Endothelial cell of umbilical vein (primary cell): ENCODE results near the gene SLC7A8. TPM values are rescaled to one million over a fixed set of nuclear protein-coding genes. Genes with fewer than 3 reads are reported as not detected.
A peak's percentile ranks its signal among the peaks of the same experiment; 100 is the strongest.

Experiments used
- BruUV-seq: library from RNA; stranded (reverse); fragments of 400-500 nt; replicated peaks from 2 replicates; lab custom pipeline; 2021; lab: Mats Ljungman, UMichigan
- CTCF ChIA-PET: fragments of 300-600, 350-600 bp; sonication (Branson Sonifier 250); formaldehyde crosslinking; loops from one replicate; lab custom pipeline; 2021; ENCODE audit warnings: antibody characterized with exemption, inconsistent platforms; lab: Charles Lee
- POLR2A ChIA-PET: fragments of 300-600, 350-600 bp; sonication (Branson Sonifier 250); formaldehyde crosslinking; loops from one replicate; lab custom pipeline; 2021; ENCODE audit warnings: antibody characterized with exemption, inconsistent platforms; lab: Charles Lee
- DNase-seq: peaks from one replicate; pipeline ENCODE4 v3.0.0-alpha.2; 2011; ENCODE audit warnings: low read depth, low spot score
- FAIRE-seq: peaks from 2 replicates; lab custom pipeline; 2011; peaks lifted over from hg19 to GRCh38; lab: Jason Lieb, UNC
- H2AFZ ChIP-seq: 2 replicates; pipeline ENCODE4 v1.6.0; 2012; ENCODE audit warnings: low read depth, low read length, control low read depth, inconsistent platforms
- H3K27ac ChIP-seq: 2 replicates; pipeline ENCODE4 v1.5.1; 2011; ENCODE audit warnings: low read depth, mild to moderate bottlenecking, control low read depth, low read length, moderate library complexity; ENCODE audit not compliant: insufficient read depth
- H3K27me3 ChIP-seq, 2 experiments: 2 replicates each; pipeline versions ENCODE4 v1.6.0 to v1.6.1; 2011; ENCODE audit warnings: low read length in 2 of 2, mixed read lengths in 1 of 2; ENCODE audit not compliant: control insufficient read depth in 2 of 2, insufficient read depth in 2 of 2
- H3K36me3 ChIP-seq, 2 experiments: 2 replicates in 1 of 2; 3 replicates in 1 of 2; pipeline ENCODE4 v1.5.1; 2011; ENCODE audit warnings: low read length in 2 of 2, mild to moderate bottlenecking in 1 of 2, moderate library complexity in 1 of 2; ENCODE audit not compliant: control insufficient read depth in 2 of 2, insufficient read depth in 2 of 2; ENCODE audit errors: extremely low read depth in 1 of 2
- H3K4me1 ChIP-seq: 3 replicates; pipeline ENCODE4 v1.5.1; 2011; ENCODE audit warnings: mild to moderate bottlenecking, low read length; ENCODE audit not compliant: control insufficient read depth, insufficient read depth; ENCODE audit errors: extremely low read depth
- H3K4me2 ChIP-seq: 2 replicates; pipeline ENCODE4 v1.6.1; 2011; ENCODE audit warnings: low read length, control low read depth, mixed read lengths; ENCODE audit not compliant: insufficient read depth
- H3K4me3 ChIP-seq, 3 experiments: fragments of 200-600 bp in 1 of 3; sonication (generic), shearing (Covaris generic) in 1 of 3; replicated peaks in 1 of 3; 2 replicates each; pipeline ENCODE4 v1.5.1; 2011 to 2016; ENCODE audit warnings: control low read depth in 3 of 3, low read length in 3 of 3, mild to moderate bottlenecking in 2 of 3, inconsistent platforms in 1 of 3, low read depth in 1 of 3, moderate library complexity in 1 of 3; ENCODE audit not compliant: insufficient read depth in 1 of 3
- H3K79me2 ChIP-seq: 2 replicates; pipeline ENCODE4 v1.6.0; 2012; ENCODE audit warnings: low read length, inconsistent platforms; ENCODE audit not compliant: control insufficient read depth, insufficient read depth
- H3K9ac ChIP-seq: replicated peaks from 2 replicates; pipeline ENCODE3; 2011; ENCODE audit warnings: low read length, control low read depth; ENCODE audit not compliant: insufficient read depth; ENCODE audit errors: extremely low read depth
- H3K9me1 ChIP-seq: replicated peaks from 3 replicates; pipeline ENCODE4 v1.6.0; 2011; ENCODE audit warnings: mild to moderate bottlenecking, low read length; ENCODE audit not compliant: control insufficient read depth, insufficient read depth; ENCODE audit errors: extremely low read depth
- H3K9me3 ChIP-seq: replicated peaks from 2 replicates; pipeline ENCODE4 v1.5.1; 2012; ENCODE audit warnings: low read length, inconsistent platforms; ENCODE audit not compliant: control insufficient read depth, insufficient read depth
- H4K20me1 ChIP-seq: replicated peaks from 2 replicates; pipeline ENCODE3; 2011; ENCODE audit warnings: mild to moderate bottlenecking, low read length; ENCODE audit not compliant: control insufficient read depth, insufficient read depth; ENCODE audit errors: extremely low read depth
- EZH2 ChIP-seq: IDR thresholded peaks from 2 replicates; pipeline ENCODE4 v1.6.1; 2012; ENCODE audit warnings: borderline replicate concordance, low read depth, mild to moderate bottlenecking, moderate library complexity, low read length, inconsistent platforms; ENCODE audit not compliant: severe bottlenecking
- FOS ChIP-seq: IDR thresholded peaks from 2 replicates; pipeline ENCODE4 v1.6.1; 2011; ENCODE audit warnings: mild to moderate bottlenecking, low read length, moderate library complexity, borderline replicate concordance; ENCODE audit not compliant: insufficient read depth
- GATA2 ChIP-seq: IDR thresholded peaks from 2 replicates; pipeline ENCODE4 v1.7.0; 2011; ENCODE audit warnings: low read depth, mild to moderate bottlenecking, moderate library complexity, mixed read lengths, low read length; ENCODE audit not compliant: insufficient read length, insufficient read depth
- JUN ChIP-seq: IDR thresholded peaks from 2 replicates; pipeline ENCODE4 v1.6.1; 2011; ENCODE audit warnings: borderline replicate concordance, low read depth; ENCODE audit not compliant: insufficient read length, insufficient read depth
- MYC ChIP-seq: IDR thresholded peaks from one replicate; pipeline ENCODE4 v1.6.1; 2011; ENCODE audit warnings: mild to moderate bottlenecking, low read depth, low read length
- POLR2A ChIP-seq: IDR thresholded peaks from 2 replicates; pipeline ENCODE4 v1.6.1; 2012; ENCODE audit warnings: low read depth, mild to moderate bottlenecking, control low read depth, low read length
- POLR2AphosphoS5 ChIP-seq: IDR thresholded peaks from 2 replicates; pipeline ENCODE4 v1.6.1; 2012; ENCODE audit warnings: low read depth, mild to moderate bottlenecking, control low read depth, low read length, moderate library complexity; ENCODE audit not compliant: insufficient read depth
- dilution Hi-C: fragments of 300-500 bp; cut with MboI; formaldehyde crosslinking; loops from one replicate; pipeline ENCODE4 v1.15.0; 2019; ENCODE audit warnings: low sequenced_read_pairs; ENCODE audit not compliant: extremely low pct_ligation_motif_present
- intact Hi-C: fragments of 100-400 bp; cut with micrococcal nuclease; formaldehyde crosslinking; loops from one replicate; pipeline ENCODE4 v1.10.0; 2022
- polyA plus RNA-seq, 4 experiments: library from polyadenylated mRNA; depleted of rRNA in 3 of 4; stranded (reverse) in 3 of 4; unstranded in 1 of 4; fragments of >200 nt; gene quantifications; 2 replicates each; pipeline versions ENCODE4 v1.2.1 to v1.2.3, GENCODE V29; 2011 to 2012; ENCODE audit warnings: missing spikeins in 1 of 4
- total RNA-seq: library from RNA; stranded (reverse); gene quantifications from 2 replicates; pipeline ENCODE4 v1.2.3, GENCODE V29; 2021
- TF ChIP-seq, protein P1 (sequence below): IDR thresholded peaks from 2 replicates; pipeline ENCODE4 v1.6.1; 2011; ENCODE audit not compliant: insufficient read depth, insufficient read length
- TF ChIP-seq, protein P2 (sequence below), 2 donors: IDR thresholded peaks; 1 replicate in 1 of 2; 2 replicates in 1 of 2; pipeline ENCODE4 v1.5.1; 2011; ENCODE audit warnings: low read length in 2 of 2, mild to moderate bottlenecking in 2 of 2, moderate library complexity in 2 of 2, control low read depth in 1 of 2, inconsistent platforms in 1 of 2, low read depth in 1 of 2; ENCODE audit not compliant: insufficient read depth in 1 of 2; ENCODE audit errors: extremely low read depth in 1 of 2

The SLC7A8 gene
- total and polyA plus RNA-seq, 2 donors (not counting 3 experiments of a cell fraction or from before 2014, with no cell fraction given), result 0.76 to 1.1 TPM

DNA sequence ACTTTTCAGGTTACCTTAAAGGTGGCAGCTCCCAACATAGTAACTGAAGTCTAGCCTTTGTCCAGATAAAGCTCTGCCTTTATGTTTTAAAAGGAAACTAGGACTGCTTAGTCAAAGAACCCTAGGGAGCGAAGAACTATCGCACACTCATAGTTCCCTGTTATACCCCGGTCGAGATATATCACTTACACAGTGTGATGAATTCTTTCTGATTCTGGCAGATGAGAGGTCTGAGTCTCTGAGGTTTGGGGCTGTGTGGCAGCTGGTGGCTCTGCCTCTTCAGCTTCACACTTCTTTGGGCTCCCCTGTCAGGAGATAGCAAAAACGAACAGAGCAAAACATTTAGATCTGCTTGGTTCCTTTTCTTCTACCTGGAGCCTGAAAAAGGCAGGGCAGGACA is 105.5 kb downstream of the SLC7A8 start:
- Histone ChIP-seq H2AFZ (no peak overlapping the region), H4K20me1 (no peaks in the 10 kb centered on the region), H3K9me3 (no peaks in the 10 kb centered on the region), H3K27ac (peak overlapping the region; percentile 64), H3K79me2 (peaks cover 8% of the 10 kb centered on the region), H3K4me2 (no peak overlapping the region), H3K9ac (peak overlapping the region; percentile 8), H3K4me3 (no peak overlapping the region), H3K36me3 (peaks cover 35 to 43% of the 10 kb centered on the region in 2 experiments), H3K27me3 (no peaks in the 10 kb centered on the region), H3K9me1 (no peaks in the 10 kb centered on the region), H3K4me1 (peaks cover 24% of the 10 kb centered on the region)
- CTCF ChIA-PET, result interaction anchor here (1.2 to 5.1 kb wide), 10 partner anchors 9 to 91 kb away, joined by 3 to 88 read pairs (median 32); partner anchors contain the start of genes ACIN1, C14orf119, CDH24 and CEBPE
- dilution Hi-C loops (no loop called here), intact Hi-C loops (loop anchor here (1.0 to 2.0 kb wide), 4 partner anchors 9 to 109 kb away; partner anchors contain the start of genes ACIN1 and C14orf119)
- FAIRE-seq (no peak), DNase-seq (no peak)
- no peak for TF ChIP-seq POLR2AphosphoS5
- no peak for TF ChIP-seq JUN
- TF ChIP-seq GATA2, result no peak
- no peak for TF ChIP-seq MYC
- TF ChIP-seq, protein P1, sequence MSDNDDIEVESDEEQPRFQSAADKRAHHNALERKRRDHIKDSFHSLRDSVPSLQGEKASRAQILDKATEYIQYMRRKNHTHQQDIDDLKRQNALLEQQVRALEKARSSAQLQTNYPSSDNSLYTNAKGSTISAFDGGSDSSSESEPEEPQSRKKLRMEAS, result no peak
- TF ChIP-seq, protein P2, sequence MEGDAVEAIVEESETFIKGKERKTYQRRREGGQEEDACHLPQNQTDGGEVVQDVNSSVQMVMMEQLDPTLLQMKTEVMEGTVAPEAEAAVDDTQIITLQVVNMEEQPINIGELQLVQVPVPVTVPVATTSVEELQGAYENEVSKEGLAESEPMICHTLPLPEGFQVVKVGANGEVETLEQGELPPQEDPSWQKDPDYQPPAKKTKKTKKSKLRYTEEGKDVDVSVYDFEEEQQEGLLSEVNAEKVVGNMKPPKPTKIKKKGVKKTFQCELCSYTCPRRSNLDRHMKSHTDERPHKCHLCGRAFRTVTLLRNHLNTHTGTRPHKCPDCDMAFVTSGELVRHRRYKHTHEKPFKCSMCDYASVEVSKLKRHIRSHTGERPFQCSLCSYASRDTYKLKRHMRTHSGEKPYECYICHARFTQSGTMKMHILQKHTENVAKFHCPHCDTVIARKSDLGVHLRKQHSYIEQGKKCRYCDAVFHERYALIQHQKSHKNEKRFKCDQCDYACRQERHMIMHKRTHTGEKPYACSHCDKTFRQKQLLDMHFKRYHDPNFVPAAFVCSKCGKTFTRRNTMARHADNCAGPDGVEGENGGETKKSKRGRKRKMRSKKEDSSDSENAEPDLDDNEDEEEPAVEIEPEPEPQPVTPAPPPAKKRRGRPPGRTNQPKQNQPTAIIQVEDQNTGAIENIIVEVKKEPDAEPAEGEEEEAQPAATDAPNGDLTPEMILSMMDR (IDR thresholded peaks at IDR 0.05; ENCODE audit: extremely low read depth in 1 of 2, insufficient read depth in 1 of 2, low read depth in 1 of 2, low read length in 2 of 2), result no peak
- no peak for TF ChIP-seq POLR2A
- no peak for TF ChIP-seq EZH2
- no peak for TF ChIP-seq FOS
- no TSS peak for BruUV-seq
- POLR2A ChIA-PET, result interaction anchor here (1.0 kb wide), 1 partner anchor 9 kb away, joined by 5 read pairs; no protein-coding TSS in a partner anchor
